ENCODE data around the gene PGP. TPM values are rescaled to one million over a fixed set of nuclear protein-coding genes. Genes with fewer than 3 reads are reported as not detected.
"Not testable (repeated sequence)": the region's sequence is repeated elsewhere in the genome, so short reads cannot be mapped to it uniquely, and the experiment has no call there.

The PGP gene
- total RNA-seq, 1 experiment from 2014 or later: 13.1 TPM

DNA sequence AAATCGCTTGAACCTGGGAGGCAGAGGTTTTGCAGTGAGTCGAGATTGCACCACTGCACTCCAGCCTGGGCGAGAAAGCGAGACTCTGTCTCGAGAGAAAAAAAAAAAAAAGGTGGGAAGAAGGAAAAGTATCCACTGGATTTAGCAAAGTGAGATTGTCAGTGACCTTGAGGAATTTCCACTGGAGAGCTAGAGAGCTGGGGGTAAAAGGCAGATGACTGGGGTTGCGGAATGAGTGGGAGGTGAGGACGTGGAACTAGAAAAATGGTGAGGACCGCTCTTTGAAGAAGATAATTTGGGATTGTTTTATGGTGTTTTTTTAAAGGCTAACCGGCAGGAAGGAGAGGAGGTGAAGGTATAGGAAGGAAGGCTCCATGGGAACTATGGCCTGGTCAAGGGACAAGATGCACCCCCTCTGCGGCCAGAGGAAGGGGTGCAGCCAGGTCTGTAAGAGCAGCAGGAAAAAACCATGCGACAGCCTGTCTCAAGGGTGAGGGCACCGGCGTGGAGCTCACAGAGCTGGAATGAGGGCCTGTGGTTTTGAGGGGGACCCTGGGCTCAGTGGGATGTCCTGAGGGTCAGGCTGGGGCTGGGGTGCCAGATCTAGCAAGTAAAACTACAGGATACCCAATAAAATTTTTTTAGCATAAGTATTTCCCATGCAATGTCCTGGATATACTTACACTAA is 10.1 kb downstream of the PGP start:
- Histone ChIP-seq H3K9me3 (replicated peaks) (no peaks in the 10 kb centered on the region), H3K27ac (peak overlapping the region; percentile 90), H3K27me3 (no peaks in the 10 kb centered on the region), H3K36me3 (peaks cover 3% of the 10 kb centered on the region; the same call in 1 of the 2 replicates), H3K4me1 (no peaks in the 10 kb centered on the region), H3K4me3 (peak overlapping the region; percentile 99)
- DNase-seq: peak in 1 of 2 experiments; percentile 33

DNA sequence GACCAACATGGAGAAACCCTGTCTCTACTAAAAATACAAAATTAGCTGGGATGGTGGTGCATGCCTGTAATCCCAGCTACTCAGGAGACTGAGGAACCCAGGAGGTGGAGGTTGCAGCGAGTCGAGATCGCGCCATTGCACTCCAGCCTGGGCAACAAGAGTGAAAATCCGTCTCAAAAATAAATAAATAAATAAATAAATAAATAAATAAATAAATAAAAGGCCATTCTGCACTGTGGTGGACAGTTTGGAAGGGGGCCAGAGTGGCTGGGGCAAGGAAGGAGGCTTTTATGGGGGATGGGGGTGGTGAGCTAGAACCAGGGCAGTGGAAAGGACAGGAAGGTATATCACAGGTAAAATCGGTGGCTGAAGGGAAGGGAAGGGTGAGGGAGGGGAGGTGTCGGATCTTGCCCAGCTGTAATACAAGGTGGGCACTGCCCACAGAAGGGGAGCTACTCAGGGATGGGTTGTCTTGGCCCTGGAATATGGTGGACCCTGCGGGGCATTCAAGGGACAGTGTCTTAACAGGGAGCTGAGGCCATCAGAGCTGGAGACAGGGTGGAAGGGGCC is 11.4 kb downstream of the PGP start:
- not testable (repeated sequence) for H3K9me3 ChIP-seq (replicated peaks); H3K4me1 ChIP-seq; DNase-seq; H3K36me3 ChIP-seq; H3K27ac ChIP-seq; H3K27me3 ChIP-seq; H3K4me3 ChIP-seq

DNA sequence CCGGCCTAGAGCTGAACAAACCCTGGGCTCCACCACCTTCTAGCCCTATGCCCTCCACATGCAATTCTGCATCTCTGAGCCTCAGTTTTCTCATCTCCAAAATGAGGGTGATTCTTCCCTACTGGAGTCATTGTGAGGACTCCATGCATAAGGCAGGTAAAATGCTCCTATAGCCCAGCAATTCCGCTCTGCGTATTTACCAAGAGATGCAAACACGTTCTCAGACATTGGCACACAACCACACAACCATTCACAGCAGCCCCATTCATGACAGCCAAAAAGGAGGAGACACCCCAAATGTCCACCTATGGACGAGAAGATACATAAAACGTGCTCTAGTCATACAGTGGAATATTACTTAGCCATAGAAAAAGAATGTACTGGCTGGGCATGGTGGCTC is 14.3 kb downstream of the PGP start:
- Histone ChIP-seq H3K36me3 (no peaks in the 10 kb centered on the region), H3K27me3 (peaks cover 20% of the 10 kb centered on the region), H3K27ac (no peak overlapping the region), H3K4me3 (no peak overlapping the region), H3K9me3 (replicated peaks) (no peaks in the 10 kb centered on the region), H3K4me1 (peaks cover 4% of the 10 kb centered on the region; the same call in 1 of the 2 replicates)
- no peak for DNase-seq

GRCh38 chr16:2199621-2200139 is 15.0 kb downstream of the PGP start:
- Histone ChIP-seq H3K4me3 (no peak overlapping the region), H3K36me3 (no peaks in the 10 kb centered on the region), H3K9me3 (replicated peaks) (no peaks in the 10 kb centered on the region), H3K27ac (no peak overlapping the region), H3K27me3 (peaks cover 27% of the 10 kb centered on the region), H3K4me1 (peaks cover 4% of the 10 kb centered on the region; the same call in 1 of the 2 replicates)
- DNase-seq: no peak

GRCh38 chr16:2199095-2199494 is 15.5 kb downstream of the PGP start:
- Histone ChIP-seq H3K4me3 (no peak overlapping the region), H3K9me3 (replicated peaks) (no peaks in the 10 kb centered on the region), H3K36me3 (no peaks in the 10 kb centered on the region), H3K4me1 (peaks cover 4% of the 10 kb centered on the region; the same call in 1 of the 2 replicates), H3K27ac (no peak overlapping the region), H3K27me3 (peaks cover 32% of the 10 kb centered on the region)
- no peak for DNase-seq

DNA sequence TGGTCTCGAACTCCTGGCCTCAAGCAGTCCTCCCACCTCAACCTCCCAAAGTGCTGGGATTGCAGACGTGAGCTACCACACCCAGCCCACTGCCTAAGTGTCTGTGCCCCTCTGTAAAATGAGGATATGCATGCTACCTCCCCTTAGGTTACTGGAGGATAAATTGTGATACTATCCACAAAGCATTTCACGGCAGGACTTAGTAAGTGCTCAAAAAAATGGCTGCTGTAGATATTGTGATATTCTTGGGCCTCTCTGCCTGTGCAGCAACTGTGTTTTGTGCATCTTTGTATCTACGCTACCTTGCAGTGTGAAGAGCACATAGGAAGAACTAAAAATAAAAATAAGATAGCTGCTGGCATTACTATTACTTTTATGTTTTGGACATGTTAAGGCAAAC is 16.4 kb downstream of the PGP start:
- Histone ChIP-seq H3K27me3 (peaks cover 41% of the 10 kb centered on the region), H3K36me3 (no peaks in the 10 kb centered on the region), H3K4me3 (no peak overlapping the region), H3K27ac (no peak overlapping the region), H3K4me1 (peaks cover 4% of the 10 kb centered on the region; the same call in 1 of the 2 replicates), H3K9me3 (replicated peaks) (no peaks in the 10 kb centered on the region)
- DNase-seq: no peak

DNA sequence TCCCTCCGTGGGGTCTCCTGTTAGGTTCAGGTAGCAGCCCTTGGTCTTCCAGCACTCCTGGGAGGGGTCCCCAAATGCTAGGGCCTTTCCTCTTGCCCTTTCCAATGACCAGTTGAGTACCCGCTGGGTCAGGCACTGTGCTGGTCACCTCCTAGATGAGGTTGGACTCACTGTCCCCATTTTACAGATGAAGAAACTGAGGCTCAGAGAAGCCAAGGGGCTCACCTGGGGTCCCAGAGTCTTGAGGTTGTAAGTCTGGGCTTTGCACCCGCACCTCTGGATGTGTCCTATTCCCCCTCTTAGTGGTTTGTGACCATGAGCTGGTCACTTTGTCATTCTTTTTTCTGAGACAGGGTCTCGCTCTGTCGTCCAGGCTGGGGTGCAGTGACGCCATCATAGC is 16.9 kb downstream of the PGP start:
- no peak overlapping the region for H3K27ac ChIP-seq
- H3K27me3 ChIP-seq: peaks cover 43% of the 10 kb centered on the region
- peaks cover 4% of the 10 kb centered on the region; the same call in 1 of the 2 replicates for H3K4me1 ChIP-seq
- H3K36me3 ChIP-seq: no peaks in the 10 kb centered on the region
- no peak for DNase-seq
- no peak overlapping the region for H3K4me3 ChIP-seq
- no peaks in the 10 kb centered on the region for H3K9me3 ChIP-seq (replicated peaks)

GRCh38 chr16:2196981-2197511 is 17.6 kb downstream of the PGP start:
- Histone ChIP-seq H3K27ac (no peak overlapping the region), H3K36me3 (no peaks in the 10 kb centered on the region), H3K27me3 (peaks cover 43% of the 10 kb centered on the region), H3K9me3 (replicated peaks) (no peaks in the 10 kb centered on the region), H3K4me1 (peaks cover 4% of the 10 kb centered on the region; the same call in 1 of the 2 replicates), H3K4me3 (no peak overlapping the region)
- no peak for DNase-seq

DNA sequence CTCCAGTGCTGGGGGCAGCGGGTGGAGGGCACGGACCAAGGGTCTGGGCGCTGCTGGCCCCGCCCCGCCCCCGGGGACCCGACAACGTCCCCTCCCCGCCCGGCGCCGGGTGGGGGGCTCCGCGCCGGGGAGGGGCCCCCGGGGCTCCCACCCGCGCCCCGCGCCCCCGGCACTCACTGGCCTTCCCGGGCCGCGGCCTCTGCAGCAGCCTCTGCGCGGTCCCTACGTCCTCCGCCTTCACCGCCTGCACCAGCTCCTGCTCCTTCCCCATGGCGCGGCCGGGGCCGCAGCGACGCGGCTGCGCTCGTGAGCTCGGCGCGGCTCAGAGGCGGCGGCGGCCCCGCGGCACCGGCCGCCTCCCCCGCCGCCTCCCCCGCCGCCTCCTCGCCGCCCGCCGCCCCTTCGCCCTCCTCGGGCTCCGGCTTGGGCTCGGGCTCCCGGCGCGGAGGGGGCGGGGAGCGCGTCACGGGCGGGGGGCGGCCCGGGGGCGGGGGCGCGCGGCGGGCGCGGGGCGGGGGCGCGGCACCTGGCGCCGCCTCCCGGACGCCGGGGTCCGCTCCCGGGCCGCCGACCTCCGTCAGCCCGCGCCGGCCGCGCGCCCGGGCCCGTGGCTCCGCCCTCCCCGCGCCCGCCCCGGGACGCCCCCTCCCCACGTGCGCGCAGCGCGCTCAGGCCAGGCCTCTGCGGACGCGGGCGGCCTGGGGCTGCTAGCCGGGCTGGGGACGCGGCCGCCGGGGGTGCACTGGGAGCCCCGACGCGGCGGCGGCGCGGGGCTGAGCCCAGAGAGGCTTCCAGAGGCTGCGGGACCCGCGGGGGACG is 18.3 kb downstream of the PGP start, which contains the start of gene CASKIN1:
Gene CASKIN1, minus strand, starts transcription at position 444 of the 819 bp plus-strand sequence. Its CDS starts 173 bp downstream, at position 271.
- Histone ChIP-seq H3K27me3 (peaks cover 48% of the 10 kb centered on the region), H3K9me3 (replicated peaks) (no peaks in the 10 kb centered on the region), H3K4me1 (peaks cover 4% of the 10 kb centered on the region; the same call in 1 of the 2 replicates), H3K4me3 (peak within 1 kb of the TSS; percentile 32; the same call in 1 of the 2 replicates), H3K27ac (no peak within 1 kb of the TSS), H3K36me3 (no peaks in the 10 kb centered on the region)
- peak in 1 of 2 experiments; percentile 43 for DNase-seq

DNA sequence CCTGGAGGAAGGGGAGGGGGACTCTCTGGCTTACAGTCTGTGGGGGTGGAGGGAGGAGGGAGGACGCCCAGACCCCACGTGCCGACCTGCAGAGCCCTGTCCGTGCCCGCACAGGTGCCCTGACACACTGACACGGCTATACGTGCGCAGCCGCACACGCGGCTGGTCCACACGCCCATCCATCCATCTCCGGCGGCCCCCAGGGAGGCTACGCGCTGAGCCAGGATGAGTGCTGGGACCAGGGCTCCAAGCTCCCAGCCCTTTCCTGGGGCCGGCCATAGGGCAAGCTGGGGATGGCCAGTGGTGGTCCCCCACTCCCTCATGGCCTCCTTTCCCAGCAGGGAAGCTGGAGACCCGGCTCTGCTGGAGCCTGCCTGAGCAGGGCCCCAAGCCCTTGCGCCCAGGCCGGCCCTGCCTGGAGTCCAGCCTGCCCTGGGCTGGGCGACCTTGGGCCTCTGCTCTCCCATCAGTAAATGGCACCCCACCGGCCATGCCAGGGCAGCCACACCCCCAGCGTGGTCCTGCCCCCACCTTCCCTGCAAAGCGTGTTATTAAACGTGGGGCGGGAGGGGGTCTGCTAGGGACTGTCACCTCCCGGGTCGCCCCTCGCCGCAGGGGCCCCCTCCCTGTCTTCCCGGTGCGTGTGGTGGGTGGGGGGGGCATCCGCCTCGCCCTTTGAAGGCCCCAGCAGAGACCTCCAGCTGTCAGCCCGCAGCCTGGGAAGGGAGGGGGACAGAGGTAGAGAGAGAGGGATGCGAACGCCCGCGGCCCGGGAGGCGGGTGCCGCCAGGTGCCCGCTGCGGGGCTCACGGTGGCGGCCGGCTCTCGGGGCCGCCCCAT is 19.1 kb downstream of the PGP start:
- Histone ChIP-seq H3K27me3 (peaks cover 56% of the 10 kb centered on the region), H3K36me3 (no peaks in the 10 kb centered on the region), H3K4me3 (peak overlapping the region; percentile 32; the same call in 1 of the 2 replicates), H3K4me1 (peaks cover 4% of the 10 kb centered on the region; the same call in 1 of the 2 replicates), H3K27ac (no peak overlapping the region), H3K9me3 (replicated peaks) (no peaks in the 10 kb centered on the region)
- DNase-seq: no peak

DNA sequence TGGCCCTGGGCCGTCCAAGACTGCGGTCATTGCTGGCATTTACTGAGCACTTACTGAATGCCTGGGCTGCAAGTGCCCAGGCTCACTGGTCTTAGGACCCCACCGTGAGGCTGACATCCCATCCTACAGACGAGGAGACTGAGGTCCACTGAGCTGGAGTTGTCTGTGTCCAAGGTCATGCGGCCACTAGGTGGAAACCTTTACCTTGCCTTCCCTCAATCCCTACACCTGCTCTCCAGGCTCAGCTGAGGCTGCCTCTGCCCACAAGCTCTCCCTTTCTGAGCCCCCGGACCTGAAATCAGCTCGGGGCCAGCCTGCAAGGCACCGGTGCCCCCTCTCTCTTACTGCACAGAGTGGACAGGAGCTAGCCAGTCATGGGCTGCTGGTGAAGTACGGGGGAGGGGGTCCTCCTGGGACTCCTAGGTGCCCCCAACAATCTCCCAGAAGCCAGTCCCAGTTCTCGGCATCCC is 19.8 kb downstream of the PGP start:
- Histone ChIP-seq H3K36me3 (no peaks in the 10 kb centered on the region), H3K4me1 (peaks cover 4% of the 10 kb centered on the region; the same call in 1 of the 2 replicates), H3K4me3 (no peak overlapping the region), H3K27ac (no peak overlapping the region), H3K27me3 (peaks cover 59% of the 10 kb centered on the region), H3K9me3 (replicated peaks) (no peaks in the 10 kb centered on the region)
- DNase-seq: peak; percentile 48 to 60

DNA sequence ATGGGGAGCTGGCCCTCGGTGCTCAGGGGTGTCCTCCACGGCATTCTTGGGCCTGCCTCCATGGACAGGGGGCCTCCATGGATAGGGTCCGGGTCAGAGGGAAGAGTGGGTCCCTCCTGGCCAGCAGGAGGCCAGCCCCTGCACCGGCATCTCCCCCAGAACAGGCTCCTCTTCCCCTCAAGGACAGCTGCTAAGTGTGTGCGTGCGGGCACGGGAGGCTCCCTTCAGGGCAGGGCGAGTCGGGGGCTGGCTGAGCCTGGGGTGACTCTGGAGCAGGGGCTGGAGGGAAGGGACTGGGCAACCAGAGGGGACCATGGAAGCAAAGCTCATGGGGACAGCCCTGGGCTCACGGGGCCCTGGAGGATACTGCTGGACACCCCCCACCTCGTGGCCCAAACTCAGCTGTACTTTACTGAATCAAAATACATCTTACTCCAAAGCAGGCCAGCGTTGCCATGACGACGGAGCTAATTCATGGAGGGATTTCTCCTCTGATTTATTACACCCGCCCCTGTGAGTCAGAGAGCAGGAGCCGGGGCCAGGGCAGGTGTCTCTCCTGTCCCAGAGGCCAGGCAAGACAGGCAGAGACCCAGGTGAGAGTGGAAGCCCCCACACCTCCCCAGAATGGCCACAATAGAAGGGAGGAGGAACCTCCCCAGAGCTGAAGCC is 20.3 kb downstream of the PGP start:
- H3K9me3 ChIP-seq (replicated peaks): no peaks in the 10 kb centered on the region
- H3K4me1 ChIP-seq: peaks cover 4% of the 10 kb centered on the region; the same call in 1 of the 2 replicates
- DNase-seq: peak; percentile 42 to 55
- no peaks in the 10 kb centered on the region for H3K36me3 ChIP-seq
- H3K27ac ChIP-seq: no peak overlapping the region
- H3K27me3 ChIP-seq: peaks cover 59% of the 10 kb centered on the region
- H3K4me3 ChIP-seq: no peak overlapping the region

DNA sequence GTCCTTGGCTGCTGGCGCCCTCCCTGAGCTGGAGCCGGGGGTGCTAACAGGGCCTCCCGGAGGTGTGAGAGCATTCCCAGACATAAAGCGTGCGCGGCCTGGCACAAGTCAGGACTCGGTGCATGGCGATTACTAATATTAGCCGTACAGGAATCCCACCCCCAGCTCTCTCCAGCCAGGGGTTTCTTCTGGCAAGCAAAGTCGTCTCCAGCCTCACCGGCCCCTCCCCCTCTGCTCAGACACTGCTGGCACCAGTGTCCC is 23.3 kb downstream of the PGP start:
- H3K9me3 ChIP-seq (replicated peaks): no peaks in the 10 kb centered on the region
- H3K27me3 ChIP-seq: peaks cover 48% of the 10 kb centered on the region
- H3K4me3 ChIP-seq: no peak overlapping the region
- no peak overlapping the region for H3K27ac ChIP-seq
- H3K36me3 ChIP-seq: no peaks in the 10 kb centered on the region
- DNase-seq: no peak
- H3K4me1 ChIP-seq: peaks cover 4% of the 10 kb centered on the region; the same call in 1 of the 2 replicates
